ENCODE measurements around the gene TRMT112. TPM values are rescaled to one million over a fixed set of nuclear protein-coding genes. Genes with fewer than 3 reads are reported as not detected.

The TRMT112 gene
- total and polyA plus RNA-seq, 2 experiments from 2014 or later = 298 to 927 TPM

Small RNA genes lying within 50 kb of the gene (microRNA-seq; reads per million reads assigned to microRNA genes)
- gene MIR7155 = not detected

Small RNA genes lying within 50 kb of the gene (small RNA-seq; reads per million reads assigned to genes)
- gene MIR7155 (ENCODE audit: low replicate concordance) (not detected), gene RF00019 (ENCODE audit: low replicate concordance) (not detected)

Other genes with a start within 250 kb of the TRMT112 start
- 22.2 and 33.0 TPM in 2 replicates for gene MACROD1, start 151.4 kb downstream of the TRMT112 start, total RNA-seq (2014; rRNA removed; shearing (Covaris generic))
- gene MACROD1, start 151.4 kb downstream of the TRMT112 start, polyA plus RNA-seq (2016; fragmentation: Nextera tagmentation; extraction: Ambion mirVana) = 51.3 and 51.6 TPM in 2 replicates
- 346 and 351 TPM in 2 replicates for gene STIP1, start 131.4 kb downstream of the TRMT112 start, total RNA-seq (2014; rRNA removed; shearing (Covaris generic))
- gene STIP1, start 131.4 kb downstream of the TRMT112 start, polyA plus RNA-seq (2016; fragmentation: Nextera tagmentation; extraction: Ambion mirVana) = 194 and 213 TPM in 2 replicates
- gene FERMT3, start 110.8 kb downstream of the TRMT112 start, total RNA-seq (2014; rRNA removed; shearing (Covaris generic)) = 0.43 and 1.5 TPM in 2 replicates
- 1.1 and 1.6 TPM in 2 replicates for gene FERMT3, start 110.8 kb downstream of the TRMT112 start, polyA plus RNA-seq (2016; fragmentation: Nextera tagmentation; extraction: Ambion mirVana)
- 36.9 and 40.6 TPM in 2 replicates for gene TRPT1, start 91.4 kb downstream of the TRMT112 start, total RNA-seq (2014; rRNA removed; shearing (Covaris generic))
- gene TRPT1, start 91.4 kb downstream of the TRMT112 start, polyA plus RNA-seq (2016; fragmentation: Nextera tagmentation; extraction: Ambion mirVana) = 52.2 and 55.7 TPM in 2 replicates
- gene NUDT22, start 91.3 kb downstream of the TRMT112 start, total RNA-seq (2014; rRNA removed; shearing (Covaris generic)) = 35.1 and 67.0 TPM in 2 replicates
- gene NUDT22, start 91.3 kb downstream of the TRMT112 start, polyA plus RNA-seq (2016; fragmentation: Nextera tagmentation; extraction: Ambion mirVana) = 31.1 and 33.9 TPM in 2 replicates
- 7.7 and 10.5 TPM in 2 replicates for gene DNAJC4, start 87.0 kb downstream of the TRMT112 start, total RNA-seq (2014; rRNA removed; shearing (Covaris generic))
- gene DNAJC4, start 87.0 kb downstream of the TRMT112 start, polyA plus RNA-seq (2016; fragmentation: Nextera tagmentation; extraction: Ambion mirVana) = 31.0 and 34.4 TPM in 2 replicates
- gene VEGFB, start 83.0 kb downstream of the TRMT112 start, total RNA-seq (2014; rRNA removed; shearing (Covaris generic)) = 24.2 and 25.8 TPM in 2 replicates
- gene VEGFB, start 83.0 kb downstream of the TRMT112 start, polyA plus RNA-seq (2016; fragmentation: Nextera tagmentation; extraction: Ambion mirVana) = 20.8 and 24.6 TPM in 2 replicates
- gene FKBP2, start 76.5 kb downstream of the TRMT112 start, total RNA-seq (2014; rRNA removed; shearing (Covaris generic)) = 31.4 and 35.0 TPM in 2 replicates
- 201 and 221 TPM in 2 replicates for gene FKBP2, start 76.5 kb downstream of the TRMT112 start, polyA plus RNA-seq (2016; fragmentation: Nextera tagmentation; extraction: Ambion mirVana)
- 283 and 315 TPM in 2 replicates for gene PPP1R14B, start 70.6 kb downstream of the TRMT112 start, total RNA-seq (2014; rRNA removed; shearing (Covaris generic))
- 250 and 418 TPM in 2 replicates for gene PPP1R14B, start 70.6 kb downstream of the TRMT112 start, polyA plus RNA-seq (2016; fragmentation: Nextera tagmentation; extraction: Ambion mirVana)
- 89.8 and 103 TPM in 2 replicates for gene PLCB3, start 66.0 kb downstream of the TRMT112 start, total RNA-seq (2014; rRNA removed; shearing (Covaris generic))
- 28.1 and 30.9 TPM in 2 replicates for gene PLCB3, start 66.0 kb downstream of the TRMT112 start, polyA plus RNA-seq (2016; fragmentation: Nextera tagmentation; extraction: Ambion mirVana)
- gene BAD, start 32.9 kb downstream of the TRMT112 start, total RNA-seq (2014; rRNA removed; shearing (Covaris generic)) = 45.8 and 46.4 TPM in 2 replicates
- gene BAD, start 32.9 kb downstream of the TRMT112 start, polyA plus RNA-seq (2016; fragmentation: Nextera tagmentation; extraction: Ambion mirVana) = 45.5 and 46.3 TPM in 2 replicates
- 32.5 and 35.6 TPM in 2 replicates for gene GPR137, start 31.7 kb downstream of the TRMT112 start, total RNA-seq (2014; rRNA removed; shearing (Covaris generic))
- gene GPR137, start 31.7 kb downstream of the TRMT112 start, polyA plus RNA-seq (2016; fragmentation: Nextera tagmentation; extraction: Ambion mirVana) = 16.3 and 17.7 TPM in 2 replicates
- 1.0 TPM in 1 of 2 replicates, not detected in the other for gene KCNK4, start 26.3 kb downstream of the TRMT112 start, total RNA-seq (2014; rRNA removed; shearing (Covaris generic))
- not detected in 2 replicates for gene KCNK4, start 26.3 kb downstream of the TRMT112 start, polyA plus RNA-seq (2016; fragmentation: Nextera tagmentation; extraction: Ambion mirVana)
- gene CATSPERZ, start 17.2 kb downstream of the TRMT112 start, total RNA-seq (2014; rRNA removed; shearing (Covaris generic)) = not detected in 2 replicates
- gene CATSPERZ, start 17.2 kb downstream of the TRMT112 start, polyA plus RNA-seq (2016; fragmentation: Nextera tagmentation; extraction: Ambion mirVana) = 0.99 and 1.8 TPM in 2 replicates
- 50.1 and 55.1 TPM in 2 replicates for gene ESRRA, start 12.0 kb downstream of the TRMT112 start, total RNA-seq (2014; rRNA removed; shearing (Covaris generic))
- 13.7 and 15.7 TPM in 2 replicates for gene ESRRA, start 12.0 kb downstream of the TRMT112 start, polyA plus RNA-seq (2016; fragmentation: Nextera tagmentation; extraction: Ambion mirVana)
- 202 and 212 TPM in 2 replicates for gene PRDX5, start 562 bp upstream of the TRMT112 start, total RNA-seq (2014; rRNA removed; shearing (Covaris generic))
- gene PRDX5, start 562 bp upstream of the TRMT112 start, polyA plus RNA-seq (2016; fragmentation: Nextera tagmentation; extraction: Ambion mirVana) = 300 and 312 TPM in 2 replicates
- gene CCDC88B, start 22.6 kb upstream of the TRMT112 start, total RNA-seq (2014; rRNA removed; shearing (Covaris generic)) = 12.1 and 12.3 TPM in 2 replicates
- 5.9 and 6.8 TPM in 2 replicates for gene CCDC88B, start 22.6 kb upstream of the TRMT112 start, polyA plus RNA-seq (2016; fragmentation: Nextera tagmentation; extraction: Ambion mirVana)
- 18.6 and 19.9 TPM in 2 replicates for gene RPS6KA4, start 41.6 kb upstream of the TRMT112 start, total RNA-seq (2014; rRNA removed; shearing (Covaris generic))
- 3.5 and 4.1 TPM in 2 replicates for gene RPS6KA4, start 41.6 kb upstream of the TRMT112 start, polyA plus RNA-seq (2016; fragmentation: Nextera tagmentation; extraction: Ambion mirVana)
- gene SLC22A11, start 238.4 kb upstream of the TRMT112 start, total RNA-seq (2014; rRNA removed; shearing (Covaris generic)) = not detected in 2 replicates
- gene SLC22A11, start 238.4 kb upstream of the TRMT112 start, polyA plus RNA-seq (2016; fragmentation: Nextera tagmentation; extraction: Ambion mirVana) = not detected in 2 replicates

Data from GM23338 (cell line).